ENCODE results near the gene CMYA5. TPM values are rescaled to one million over a fixed set of nuclear protein-coding genes. Genes with fewer than 3 reads are reported as not detected.

Gene CMYA5
- total RNA-seq, 1 donor from 2014 or later: 0.11 TPM

DNA sequence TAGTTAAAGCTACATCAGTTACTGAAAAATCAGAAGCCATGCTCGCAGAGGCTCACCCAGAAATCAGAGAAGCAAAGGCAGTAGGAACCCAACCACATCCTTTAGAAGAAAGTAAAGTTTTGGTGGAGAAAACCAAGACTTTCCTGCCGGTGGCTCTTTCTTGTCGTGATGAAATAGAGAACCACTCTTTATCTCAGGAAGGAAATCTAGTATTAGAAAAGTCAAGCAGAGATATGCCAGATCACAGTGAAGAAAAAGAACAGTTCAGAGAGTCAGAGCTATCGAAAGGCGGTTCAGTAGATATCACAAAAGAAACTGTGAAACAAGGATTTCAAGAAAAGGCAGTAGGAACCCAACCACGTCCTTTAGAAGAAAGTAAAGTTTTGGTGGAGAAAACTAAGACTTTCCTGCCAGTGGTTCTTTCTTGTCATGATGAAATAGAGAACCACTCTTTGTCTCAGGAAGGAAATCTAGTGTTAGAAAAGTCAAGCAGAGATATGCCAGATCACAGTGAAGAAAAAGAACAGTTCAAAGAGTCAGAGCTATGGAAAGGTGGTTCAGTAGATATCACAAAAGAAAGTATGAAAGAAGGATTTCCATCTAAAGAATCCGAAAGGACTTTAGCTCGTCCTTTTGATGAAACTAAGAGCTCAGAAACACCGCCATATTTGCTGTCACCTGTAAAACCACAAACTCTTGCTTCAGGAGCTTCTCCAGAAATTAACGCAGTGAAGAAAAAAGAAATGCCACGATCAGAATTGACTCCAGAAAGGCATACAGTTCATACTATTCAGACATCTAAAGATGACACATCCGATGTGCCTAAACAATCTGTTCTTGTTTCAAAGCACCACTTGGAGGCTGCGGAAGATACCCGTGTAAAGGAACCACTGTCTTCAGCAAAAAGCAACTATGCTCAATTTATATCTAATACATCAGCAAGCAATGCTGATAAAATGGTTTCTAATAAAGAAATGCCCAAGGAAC lies 47.2 kb downstream of the CMYA5 start:
- TF ChIP-seq, protein P1, sequence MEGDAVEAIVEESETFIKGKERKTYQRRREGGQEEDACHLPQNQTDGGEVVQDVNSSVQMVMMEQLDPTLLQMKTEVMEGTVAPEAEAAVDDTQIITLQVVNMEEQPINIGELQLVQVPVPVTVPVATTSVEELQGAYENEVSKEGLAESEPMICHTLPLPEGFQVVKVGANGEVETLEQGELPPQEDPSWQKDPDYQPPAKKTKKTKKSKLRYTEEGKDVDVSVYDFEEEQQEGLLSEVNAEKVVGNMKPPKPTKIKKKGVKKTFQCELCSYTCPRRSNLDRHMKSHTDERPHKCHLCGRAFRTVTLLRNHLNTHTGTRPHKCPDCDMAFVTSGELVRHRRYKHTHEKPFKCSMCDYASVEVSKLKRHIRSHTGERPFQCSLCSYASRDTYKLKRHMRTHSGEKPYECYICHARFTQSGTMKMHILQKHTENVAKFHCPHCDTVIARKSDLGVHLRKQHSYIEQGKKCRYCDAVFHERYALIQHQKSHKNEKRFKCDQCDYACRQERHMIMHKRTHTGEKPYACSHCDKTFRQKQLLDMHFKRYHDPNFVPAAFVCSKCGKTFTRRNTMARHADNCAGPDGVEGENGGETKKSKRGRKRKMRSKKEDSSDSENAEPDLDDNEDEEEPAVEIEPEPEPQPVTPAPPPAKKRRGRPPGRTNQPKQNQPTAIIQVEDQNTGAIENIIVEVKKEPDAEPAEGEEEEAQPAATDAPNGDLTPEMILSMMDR (IDR thresholded peaks at IDR 0.05): no peak
- H3K27me3 Mint-ChIP-seq: peaks cover 12% of the 10 kb centered on the region
- DNase-seq (no peak), ATAC-seq (ENCODE audit: low read depth) (no peak)
- POLR2A ChIA-PET: no interaction called here
- H3K4me1 Mint-ChIP-seq: no peaks in the 10 kb centered on the region
- CTCF ChIA-PET: no interaction called here
- intact Hi-C loops (cut with micrococcal nuclease): no loop called here
- H3K9me3 Mint-ChIP-seq: no peaks in the 10 kb centered on the region
- H3K4me3 Mint-ChIP-seq: no peak overlapping the region
- H3K36me3 Mint-ChIP-seq (ENCODE audit: low read depth): no peaks in the 10 kb centered on the region
- H3K27ac Mint-ChIP-seq: no peak overlapping the region

- no peak for ATAC-seq (ENCODE audit: low read depth)
- Mint-ChIP-seq H3K4me1 (no peaks in the 10 kb centered on the region), H3K9me3 (no peaks in the 10 kb centered on the region), H3K27me3 (peaks cover 14% of the 10 kb centered on the region), H3K27ac (no peak overlapping the region), H3K36me3 (ENCODE audit: low read depth) (no peaks in the 10 kb centered on the region), H3K4me3 (no peak overlapping the region)
- CTCF ChIA-PET: no interaction called here
- POLR2A ChIA-PET: no interaction called here
- intact Hi-C loops (cut with micrococcal nuclease): no loop called here
- DNase-seq: no peak
- TF ChIP-seq, protein P1 (IDR thresholded peaks at IDR 0.05): no peak
Observed at GRCh38 chr5:79738349-79738748, 48.7 kb downstream of the CMYA5 start.

GRCh38 chr5:79742549-79743136 lies 53.0 kb downstream of the CMYA5 start:
- CTCF ChIA-PET: no interaction called here
- POLR2A ChIA-PET: no interaction called here
- ATAC-seq (ENCODE audit: low read depth) (no peak), DNase-seq (no peak)
- Mint-ChIP-seq H3K27me3 (peaks cover 13% of the 10 kb centered on the region), H3K36me3 (ENCODE audit: low read depth) (no peaks in the 10 kb centered on the region), H3K27ac (no peak overlapping the region), H3K4me3 (no peak overlapping the region), H3K4me1 (no peaks in the 10 kb centered on the region), H3K9me3 (no peaks in the 10 kb centered on the region)
- intact Hi-C loops (cut with micrococcal nuclease): no loop called here
- TF ChIP-seq, protein P1 (IDR thresholded peaks at IDR 0.05): no peak

GRCh38 chr5:79743846-79744605 lies 54.4 kb downstream of the CMYA5 start:
- Mint-ChIP-seq H3K4me3 (no peak overlapping the region), H3K27ac (no peak overlapping the region), H3K9me3 (no peaks in the 10 kb centered on the region), H3K36me3 (ENCODE audit: low read depth) (no peaks in the 10 kb centered on the region), H3K27me3 (peaks cover 4% of the 10 kb centered on the region), H3K4me1 (no peaks in the 10 kb centered on the region)
- TF ChIP-seq, protein P1 (IDR thresholded peaks at IDR 0.05): no peak
- intact Hi-C loops (cut with micrococcal nuclease): no loop called here
- no peak for ATAC-seq (ENCODE audit: low read depth)
- ChIA-PET CTCF (no interaction called here), POLR2A (no interaction called here)
- DNase-seq: no peak

DNA sequence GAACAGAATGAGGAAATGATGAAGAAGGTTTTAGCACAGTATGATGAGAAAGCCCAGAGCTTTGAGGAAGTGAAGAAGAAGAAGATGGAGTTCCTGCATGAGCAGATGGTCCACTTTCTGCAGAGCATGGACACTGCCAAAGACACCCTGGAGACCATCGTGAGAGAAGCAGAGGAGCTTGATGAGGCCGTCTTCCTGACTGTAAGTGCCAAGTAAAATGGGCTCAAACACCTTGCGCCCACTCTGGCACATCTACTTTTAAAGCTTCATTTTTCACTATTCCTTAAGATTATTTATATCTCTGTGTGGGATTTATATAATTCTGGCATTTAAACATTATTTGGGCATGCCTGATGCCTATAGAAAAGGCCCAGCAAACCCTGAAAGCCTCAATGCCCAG lies 55.6 kb downstream of the CMYA5 start:
- ATAC-seq (ENCODE audit: low read depth): no peak
- intact Hi-C loops (cut with micrococcal nuclease): no loop called here
- Mint-ChIP-seq H3K27ac (no peak overlapping the region), H3K4me1 (no peaks in the 10 kb centered on the region), H3K9me3 (no peaks in the 10 kb centered on the region), H3K36me3 (ENCODE audit: low read depth) (no peaks in the 10 kb centered on the region), H3K4me3 (no peak overlapping the region), H3K27me3 (peaks cover 4% of the 10 kb centered on the region)
- POLR2A ChIA-PET: no interaction called here
- TF ChIP-seq, protein P1 (IDR thresholded peaks at IDR 0.05): no peak
- DNase-seq: no peak
- CTCF ChIA-PET: no interaction called here

Data from activated B cell treated with CpG ODN at 0.5 μM for 24 hours (primary cell).